Amygdala (tissue), 56 donors: ENCODE measurements around the gene LSM11.
A peak's percentile ranks its signal among the peaks of the same experiment; 100 is the strongest.

Source experiments
- DNase-seq, 56 donors: peaks; one replicate each; lab custom pipeline; 2025; lab: John Stamatoyannopoulos, UW

Gene LSM11

DNA sequence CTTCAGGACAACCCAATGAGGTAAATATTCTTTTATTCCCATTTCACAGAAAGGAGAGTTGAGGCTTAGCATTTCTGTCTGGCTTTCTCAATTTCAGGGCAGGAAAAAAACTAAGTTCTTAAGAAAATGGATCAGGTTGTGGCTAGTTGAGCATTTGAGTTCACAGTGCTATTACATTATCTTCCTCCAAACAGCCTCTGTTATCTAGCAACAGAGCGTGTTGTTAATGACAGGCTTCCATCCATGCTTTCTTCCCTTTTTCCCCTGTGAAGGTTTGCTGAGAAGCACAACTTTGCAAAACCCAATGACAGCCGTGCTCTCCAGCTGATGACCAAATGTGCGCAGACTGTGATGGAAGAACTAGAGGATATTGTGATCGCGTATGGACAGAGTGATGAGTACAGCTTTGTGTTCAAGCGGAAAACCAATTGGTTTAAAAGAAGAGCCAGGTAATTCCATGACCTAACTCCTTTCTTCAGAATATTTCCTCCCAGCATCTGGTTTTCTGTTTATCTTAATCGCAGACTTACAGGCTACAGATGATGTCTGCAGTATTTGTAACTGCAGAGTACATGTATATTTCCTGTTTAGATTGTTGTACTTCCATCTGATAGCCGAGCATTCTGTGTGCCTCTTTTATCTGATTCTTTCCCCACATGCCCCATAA, 10.8 kb upstream of the LSM11 start:
- DNase-seq, result no peak

DNA sequence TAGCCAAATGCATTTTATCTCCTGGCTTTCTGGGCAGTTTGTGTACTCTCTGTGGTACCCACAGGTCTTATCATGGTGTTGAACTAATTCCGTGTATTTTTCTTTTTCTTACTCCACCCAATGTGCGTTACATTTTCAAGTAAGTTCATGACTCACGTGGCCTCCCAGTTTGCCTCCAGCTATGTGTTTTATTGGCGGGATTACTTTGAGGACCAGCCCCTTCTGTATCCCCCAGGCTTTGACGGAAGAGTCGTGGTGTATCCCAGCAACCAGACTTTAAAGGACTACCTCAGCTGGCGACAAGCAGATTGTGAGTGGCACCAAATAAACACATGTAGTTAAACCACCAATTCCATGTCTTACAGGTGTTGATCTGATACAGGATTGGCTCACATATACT, 9.1 kb upstream of the LSM11 start:
- no peak for DNase-seq

DNA sequence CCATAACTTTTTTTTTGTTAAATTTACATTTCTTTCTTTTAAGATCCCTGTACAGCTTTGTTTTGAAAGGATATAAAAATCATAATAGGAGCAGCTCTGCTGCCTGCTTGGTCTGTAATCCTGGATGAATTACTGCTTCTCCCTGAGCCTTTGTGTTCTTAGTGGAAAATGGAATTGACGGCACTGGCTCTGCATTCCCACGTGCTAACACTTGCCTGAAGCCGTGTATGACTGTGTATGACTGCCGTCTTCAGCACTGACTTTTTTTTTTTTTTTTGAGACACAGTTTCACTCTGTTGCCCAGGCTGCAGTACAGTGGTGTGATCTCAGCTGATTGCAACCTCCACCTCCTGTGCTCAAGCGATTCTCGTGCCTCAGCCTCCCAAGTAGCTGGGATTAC, 7.5 kb upstream of the LSM11 start:
- DNase-seq, result no peak

DNA sequence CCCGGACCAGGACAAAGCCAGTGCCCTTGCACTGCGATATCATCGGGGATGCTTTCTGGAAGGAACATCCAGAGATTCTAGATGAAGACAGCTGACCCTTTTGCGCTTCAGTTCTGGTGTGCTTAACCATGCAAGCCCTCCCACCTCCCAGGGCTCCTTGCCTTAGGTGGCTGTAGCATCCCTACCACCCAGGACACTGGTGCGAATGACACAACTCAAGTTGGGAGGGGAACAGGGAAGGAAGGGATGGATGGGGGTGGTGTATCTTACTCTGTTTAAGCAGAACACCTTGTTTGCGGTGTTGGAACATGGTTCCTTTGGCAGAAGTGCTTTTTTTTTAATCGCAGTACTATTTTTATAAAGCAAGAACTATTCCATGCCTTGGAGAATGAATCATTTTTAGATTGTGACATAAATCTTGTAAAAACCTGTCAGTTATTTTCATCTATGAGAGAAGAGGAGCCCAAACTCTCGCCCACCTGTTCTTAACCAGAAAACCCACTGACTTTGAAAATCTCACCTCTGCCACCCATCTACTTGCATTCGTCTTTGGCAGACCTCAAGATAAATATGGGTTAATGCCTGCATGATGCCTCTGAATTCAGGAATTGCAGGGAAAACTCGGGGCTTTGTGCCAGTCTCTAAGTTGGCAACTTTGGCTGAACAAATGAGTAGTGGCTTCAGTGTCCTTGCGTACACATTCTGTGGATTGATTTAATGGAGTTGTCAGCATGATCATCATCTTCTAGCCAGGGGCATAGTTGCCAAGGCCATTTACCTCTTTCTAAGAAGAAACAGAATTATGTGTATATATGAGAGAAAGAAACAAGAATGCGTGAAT, 3.9 kb upstream of the LSM11 start:
- no peak for DNase-seq

DNA sequence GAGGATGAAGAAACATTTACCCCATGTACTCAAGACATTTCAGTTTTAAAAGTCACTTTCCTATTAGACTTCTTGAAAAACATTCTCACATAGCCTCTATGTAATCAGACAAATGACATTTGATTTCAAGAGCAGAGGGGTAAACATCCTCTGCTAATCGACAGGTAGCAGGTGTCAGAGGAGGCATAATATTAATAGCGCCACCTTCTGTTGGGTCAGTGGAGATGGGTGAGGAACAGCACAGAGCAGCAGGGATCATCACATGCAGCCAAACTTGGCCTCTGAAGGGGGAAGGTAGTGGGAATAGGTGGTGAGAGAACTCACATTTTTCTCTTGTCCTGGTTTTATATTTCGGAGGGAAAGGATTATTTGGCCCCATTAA, 3.3 kb upstream of the LSM11 start:
- DNase-seq, result no peak

DNA sequence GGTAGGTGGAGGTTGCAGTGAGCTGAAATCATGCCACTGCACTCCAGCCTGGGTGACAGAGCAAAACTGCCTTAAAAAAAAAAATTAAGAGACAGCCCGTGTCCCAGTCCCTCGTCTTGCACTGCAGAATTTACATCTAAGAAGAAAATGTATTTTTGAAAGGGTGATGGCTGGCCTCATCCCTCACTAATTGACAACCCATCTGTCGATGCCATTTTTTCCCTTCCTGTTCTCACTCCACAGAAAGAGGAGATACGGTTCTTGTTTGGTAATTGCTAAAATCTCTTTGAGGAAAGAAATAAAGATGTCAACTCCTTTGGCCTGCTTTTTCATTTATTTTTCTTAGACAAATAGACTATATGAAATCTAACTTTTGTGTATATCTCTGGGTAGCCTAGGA, 2.4 kb upstream of the LSM11 start:
- no peak for DNase-seq

DNA sequence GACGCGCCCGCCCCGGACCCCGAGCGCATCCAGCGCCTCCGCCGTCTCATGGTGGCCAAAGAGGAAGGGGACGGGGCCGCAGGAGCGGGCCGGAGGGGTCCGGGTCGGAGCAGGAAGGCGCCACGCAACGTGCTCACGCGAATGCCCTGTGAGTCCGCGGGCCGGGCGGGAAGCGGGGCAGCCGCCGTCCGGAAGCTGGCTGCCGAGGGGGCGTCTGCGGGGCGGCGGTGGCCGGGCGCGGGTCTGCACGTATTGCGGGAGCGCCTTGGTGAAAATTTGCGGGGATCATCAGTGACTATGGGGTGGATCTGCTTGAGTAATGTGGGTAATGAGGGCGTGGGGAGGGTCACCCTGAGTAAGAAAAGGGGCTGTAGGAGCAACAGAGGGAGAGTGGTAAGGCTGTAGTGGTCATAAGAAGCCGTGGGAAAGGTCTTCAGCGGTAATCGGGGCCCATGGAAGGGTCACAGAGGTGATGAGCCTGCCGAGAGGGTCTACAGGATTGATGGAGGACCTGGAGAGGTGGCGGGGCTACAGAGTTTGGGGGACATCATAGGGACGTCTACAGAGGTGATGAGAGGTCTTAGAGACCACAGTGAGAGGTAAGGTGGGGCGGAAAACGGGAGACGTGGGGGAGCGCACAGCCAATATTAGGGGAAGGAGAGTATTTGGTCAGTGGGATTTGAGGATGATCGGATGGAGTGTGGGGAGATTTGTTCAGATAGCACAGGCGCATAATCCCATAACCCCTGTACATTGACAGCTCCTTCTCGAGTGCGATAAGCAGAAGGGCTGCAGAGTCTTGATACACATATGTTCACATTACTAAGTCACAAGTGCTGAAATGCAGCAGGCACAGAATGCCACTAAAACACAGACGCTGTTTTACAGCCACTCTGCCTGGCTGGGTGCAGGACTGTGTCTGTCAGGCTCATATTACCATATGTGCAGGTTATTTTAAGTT, 819 bp downstream of the LSM11 start:
- DNase-seq, result peak in 6 of 56 donors; percentile 12 to 40 (median 22)

DNA sequence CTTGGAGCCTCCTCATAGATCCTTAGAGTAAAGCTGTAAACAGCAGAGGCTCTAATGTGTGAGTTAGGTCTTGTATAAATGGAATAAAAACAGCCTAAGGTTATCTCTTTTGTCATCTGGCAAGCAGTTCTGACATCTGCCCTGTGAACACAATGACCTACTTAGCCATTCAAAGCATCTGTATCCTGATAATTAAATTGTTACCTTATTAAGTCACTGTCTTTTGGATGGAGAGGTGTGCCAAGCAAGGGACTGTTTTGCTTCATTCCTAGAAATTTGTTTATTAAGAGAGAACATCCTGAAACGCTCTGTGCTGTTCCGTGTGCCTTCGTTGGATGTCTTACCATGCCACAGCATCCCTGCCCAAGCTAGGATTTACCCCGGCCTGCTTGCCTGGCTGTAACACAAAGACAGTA, 1.5 kb downstream of the LSM11 start:
- no peak for DNase-seq

DNA sequence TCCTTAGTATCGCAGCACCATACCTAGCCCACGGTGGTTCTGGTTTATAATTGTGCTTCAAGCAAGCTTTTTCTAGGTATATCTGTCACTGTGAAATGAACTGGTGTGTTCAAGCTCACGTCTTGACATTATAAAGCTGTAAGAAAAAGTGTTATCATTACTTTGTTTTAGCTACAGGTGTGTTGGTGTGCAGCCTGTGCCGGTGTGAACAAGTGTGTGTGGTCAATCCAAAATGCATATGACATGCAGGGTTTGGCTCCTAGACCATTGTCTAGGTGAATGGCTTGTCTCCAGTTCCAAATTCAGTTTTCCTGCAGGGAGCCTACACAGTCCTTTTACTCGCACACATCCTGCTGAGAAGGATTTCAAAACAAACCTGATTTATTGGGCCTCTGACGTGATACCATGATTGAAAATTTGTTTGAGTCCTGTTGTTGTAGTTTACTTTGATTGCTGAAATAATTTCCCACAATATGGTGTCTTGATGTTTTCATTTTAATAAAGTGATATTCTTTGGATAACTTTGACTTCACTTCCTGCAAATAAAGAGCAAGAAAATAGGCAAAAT, 3.7 kb downstream of the LSM11 start:
- DNase-seq, result no peak

DNA sequence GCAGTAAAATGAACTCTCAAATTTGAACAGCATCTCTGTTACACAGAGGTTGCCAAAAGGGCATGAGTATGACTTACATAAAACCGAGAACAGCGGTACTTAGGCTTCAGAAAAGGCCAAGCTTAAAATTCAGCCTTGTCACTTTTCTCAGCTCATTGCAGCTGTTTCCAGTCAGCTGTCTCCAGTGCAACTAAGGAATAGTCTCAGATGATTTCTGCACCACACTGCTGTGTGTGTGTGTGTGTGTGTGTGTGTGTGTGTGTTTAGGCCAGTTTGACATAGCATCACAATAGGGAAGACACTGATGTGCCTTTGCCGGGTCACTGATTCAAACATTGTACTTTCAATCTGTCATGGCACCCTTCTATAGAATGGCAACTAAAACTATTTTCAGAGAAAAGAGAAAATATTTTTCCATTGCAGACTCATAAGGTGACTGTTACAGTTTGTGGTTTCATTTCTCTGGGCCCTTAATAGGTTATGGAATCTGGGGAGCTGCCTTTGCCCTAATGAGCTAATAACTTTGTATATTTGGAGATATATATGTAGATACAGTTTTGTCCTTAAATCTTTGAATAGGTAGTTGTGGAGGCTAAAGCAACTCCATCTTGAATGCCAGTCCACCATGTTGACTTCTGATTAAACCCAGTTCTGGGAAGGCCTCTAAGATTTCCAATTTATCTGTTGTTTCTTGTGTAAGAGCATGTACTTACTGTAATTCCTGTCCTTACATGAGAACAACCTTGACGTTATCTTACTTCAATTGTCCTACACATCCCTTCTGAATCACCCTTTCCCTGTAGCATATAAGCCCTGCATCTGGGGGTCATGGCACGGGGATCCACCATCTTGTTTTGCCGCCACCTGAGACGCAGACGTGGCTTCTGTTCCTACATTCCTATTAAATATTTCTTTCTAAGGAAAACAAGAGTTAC, 4.5 kb downstream of the LSM11 start:
- no peak for DNase-seq

DNA sequence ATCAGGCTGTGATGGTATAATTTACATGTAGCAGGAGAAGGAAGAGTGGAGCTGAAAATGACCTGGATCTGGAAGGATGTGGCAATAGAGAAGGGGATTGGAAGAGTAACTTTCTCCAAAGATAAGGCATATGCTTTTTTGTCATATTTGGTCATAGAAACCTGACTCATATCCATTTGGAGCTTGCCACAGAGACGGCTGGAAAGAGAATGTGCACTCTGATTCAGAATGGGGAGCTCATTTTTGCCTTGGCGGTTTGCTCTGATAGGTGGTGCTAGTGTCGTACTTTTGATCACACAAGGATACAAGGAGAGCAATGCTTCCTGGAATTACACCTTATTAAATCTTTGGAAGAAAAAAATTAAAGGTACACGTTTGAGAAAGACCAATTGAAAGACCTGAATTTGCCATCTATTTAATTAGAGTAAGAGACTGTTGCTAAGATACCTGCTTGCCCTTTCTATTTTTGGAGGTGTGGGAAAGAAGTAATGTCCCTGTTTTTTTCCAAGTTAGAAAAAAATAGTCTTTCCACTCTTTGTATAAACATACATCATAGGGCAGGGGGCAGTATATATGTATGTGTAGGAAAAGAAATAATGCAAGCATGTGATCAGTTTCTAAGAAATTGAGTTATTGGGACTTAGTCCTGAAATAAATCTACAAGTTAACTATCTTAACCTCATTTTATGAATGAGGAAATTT, 5.4 kb downstream of the LSM11 start:
- peak in 2 of 56 donors; percentile 6 to 9 for DNase-seq

DNA sequence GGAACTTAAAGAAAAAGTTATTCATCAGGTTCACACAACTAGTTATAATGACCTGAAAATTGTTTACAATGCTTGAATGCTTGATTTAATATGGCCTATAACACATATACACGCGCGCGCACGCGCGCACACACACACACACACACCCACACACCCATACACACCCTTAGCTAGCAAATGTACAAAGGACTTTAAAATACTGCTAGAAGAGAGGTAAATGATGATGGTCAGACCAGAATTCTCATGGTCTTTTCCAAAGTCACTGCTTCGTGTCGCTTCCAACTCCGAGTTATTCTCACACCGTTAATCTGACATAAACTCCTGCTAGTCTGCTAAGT, 5.9 kb downstream of the LSM11 start:
- no peak for DNase-seq

DNA sequence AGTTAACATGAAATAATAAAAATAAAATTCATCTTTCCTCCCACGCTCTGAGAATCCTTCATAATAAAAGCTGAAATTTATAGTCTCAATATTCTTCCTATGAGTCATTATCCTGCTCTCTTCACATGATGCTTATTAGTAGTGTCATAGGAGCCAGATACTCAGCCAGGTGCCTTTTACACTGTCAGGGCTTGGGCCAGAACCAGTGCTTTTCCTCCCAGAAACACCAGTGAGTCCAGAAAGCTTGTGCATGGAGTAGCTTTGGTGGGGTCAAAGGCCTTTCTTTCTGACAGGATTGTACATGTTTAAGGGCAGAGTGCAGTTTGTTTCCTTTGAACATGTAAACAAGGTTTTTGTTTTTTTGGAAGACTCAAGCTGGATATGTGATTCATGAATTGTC, 6.8 kb downstream of the LSM11 start:
- DNase-seq, result no peak

DNA sequence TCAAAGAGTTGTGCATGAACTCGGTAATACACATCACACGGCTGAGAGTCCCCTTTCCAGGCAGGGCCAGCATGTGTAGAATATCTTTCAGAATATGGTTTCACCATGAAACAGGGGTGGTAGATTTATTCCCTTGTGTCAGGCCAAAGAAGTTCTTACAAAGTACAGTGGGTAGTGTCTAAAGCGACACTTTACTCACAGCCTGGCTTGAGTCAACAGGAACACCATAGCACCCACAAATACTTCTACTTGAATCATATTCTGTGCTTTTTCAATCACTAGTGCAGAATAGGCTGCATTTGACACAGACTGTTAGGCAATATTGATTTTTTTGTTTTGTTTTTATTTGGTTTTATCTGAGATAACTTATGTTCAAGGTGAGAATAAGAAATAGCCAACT, 12.6 kb downstream of the LSM11 start:
- no peak for DNase-seq

DNA sequence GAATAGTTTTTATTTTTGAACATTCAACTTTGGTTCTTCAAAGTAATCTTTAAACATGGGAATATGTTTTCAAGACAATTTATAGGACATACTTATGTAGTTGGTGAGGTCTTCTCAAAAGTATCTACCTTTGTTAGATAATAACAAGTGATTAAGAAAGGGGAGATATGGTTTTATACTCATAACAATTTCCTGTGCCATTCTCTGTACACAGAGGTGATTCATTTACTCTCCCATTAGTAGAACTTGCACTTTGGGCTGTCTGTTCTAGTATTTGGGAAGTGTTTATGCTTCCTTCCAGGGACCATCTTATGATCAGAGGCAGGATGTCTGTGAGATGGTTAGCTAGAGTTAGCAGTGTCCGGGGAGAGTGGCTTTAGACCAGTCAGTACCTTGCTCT, 15.2 kb downstream of the LSM11 start:
- no peak for DNase-seq

DNA sequence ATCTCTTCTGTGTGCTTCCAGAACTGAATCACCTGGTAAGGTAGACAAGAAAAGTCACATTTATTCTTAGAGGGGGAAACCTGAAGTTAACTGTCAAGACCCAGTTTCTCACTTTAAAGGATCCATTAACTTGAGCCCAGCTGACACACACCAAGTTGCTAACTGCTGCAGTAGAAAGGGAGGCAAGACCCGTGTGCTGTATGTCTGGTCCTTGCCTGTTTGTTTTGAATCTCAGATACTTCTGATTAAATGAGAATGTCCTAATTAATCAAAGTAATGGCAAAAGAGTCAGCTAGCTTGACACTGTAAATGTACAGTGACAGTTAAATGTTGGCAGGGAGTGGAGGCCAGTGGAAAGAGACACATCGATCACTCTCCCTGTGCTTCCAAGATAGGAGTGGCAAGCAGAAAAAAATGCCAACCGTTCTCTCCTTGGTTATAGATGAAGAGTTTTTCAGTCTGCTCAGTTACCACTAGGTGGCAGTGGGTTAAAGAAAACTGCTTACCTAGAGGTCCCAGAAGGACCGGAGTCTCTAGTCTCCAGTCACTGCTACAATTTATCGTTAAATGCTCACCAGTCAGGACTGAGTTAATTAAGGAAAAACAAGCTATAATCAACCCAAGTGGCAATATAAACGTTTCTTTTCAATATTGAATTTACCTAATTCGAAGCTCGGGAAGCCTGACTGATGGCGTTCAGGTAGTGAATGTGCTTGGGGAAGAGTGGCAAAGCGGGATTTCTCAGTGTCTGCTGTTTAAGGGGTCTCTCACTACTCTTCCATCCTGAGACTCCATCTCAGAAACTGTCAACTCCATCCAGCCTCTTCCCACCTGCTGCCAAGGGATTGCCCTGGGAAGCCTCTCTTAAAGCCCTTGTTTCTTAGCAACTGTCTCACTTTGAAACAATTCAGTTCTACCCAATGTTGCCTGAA, 18.4 kb downstream of the LSM11 start:
- peak in 8 of 56 donors; percentile 3 to 25 (median 15) for DNase-seq

DNA sequence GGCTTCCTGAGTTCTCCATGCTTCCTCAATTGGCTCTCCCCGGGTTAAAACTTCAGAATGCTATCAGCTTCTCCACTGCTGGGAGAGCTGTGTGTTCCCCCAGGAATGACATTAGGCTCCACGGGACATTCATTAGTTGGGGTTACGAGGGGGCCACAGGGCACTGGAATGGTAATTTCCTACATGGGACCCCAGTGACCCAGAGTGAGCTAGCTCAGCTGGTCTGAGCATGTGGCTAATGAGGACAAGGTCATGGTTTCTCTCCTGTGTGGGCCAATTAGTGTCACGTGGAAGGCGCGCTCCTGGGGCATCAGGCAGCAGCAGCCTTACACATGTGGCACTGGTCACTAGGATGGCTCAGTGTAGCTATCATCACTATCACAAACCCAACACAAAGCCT, 21.0 kb downstream of the LSM11 start:
- no peak for DNase-seq

DNA sequence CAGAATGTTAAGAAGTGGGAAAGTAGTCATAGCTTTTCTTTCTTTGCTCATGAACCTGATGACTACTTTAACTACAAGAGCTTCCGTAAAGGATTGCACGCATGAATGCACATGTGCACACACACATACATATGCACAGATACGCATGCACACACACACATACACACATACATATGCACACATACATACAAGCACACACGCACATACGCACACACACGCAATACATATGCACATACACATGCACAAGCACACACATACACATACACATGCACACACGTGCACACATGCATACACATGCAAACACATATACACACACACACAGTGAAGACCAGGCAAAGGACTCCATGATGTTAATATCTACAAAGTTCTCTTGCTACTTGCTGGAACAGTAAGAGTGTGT, 22.9 kb downstream of the LSM11 start:
- DNase-seq, result no peak
